Colonic mucosa (tissue), 4 donors: ENCODE data around the gene DKK2. TPM values are rescaled to one million over a fixed set of nuclear protein-coding genes. Genes with fewer than 3 reads are reported as not detected.

ENCODE experiments used
- DNase-seq: peaks from one replicate; pipeline ENCODE4 v3.0.0-alpha.2; 2020
- H3K27ac ChIP-seq: fragments of 200-600 bp; one replicate; pipeline ENCODE4 v1.8.0; 2021
- H3K27me3 ChIP-seq: fragments of 200-600 bp; one replicate; pipeline ENCODE4 v1.8.0; 2021
- H3K36me3 ChIP-seq: fragments of 200-600 bp; one replicate; pipeline ENCODE4 v1.8.0; 2021
- H3K4me1 ChIP-seq: fragments of 200-600 bp; one replicate; pipeline ENCODE4 v1.8.0; 2021; ENCODE audit warnings: mild to moderate bottlenecking
- H3K4me3 ChIP-seq: fragments of 200-600 bp; one replicate; pipeline ENCODE4 v1.8.0; 2021
- H3K9ac ChIP-seq, 2 donors: one replicate each; pipeline ENCODE4 v1.7.0; 2013; ENCODE audit warnings: control low read depth in 2 of 2, low read depth in 2 of 2, low read length in 2 of 2
- H3K9me3 ChIP-seq: fragments of 200-600 bp; one replicate; pipeline ENCODE4 v1.8.0; 2021
- intact Hi-C: fragments of 100-400 bp; cut with DNase I; formaldehyde crosslinking; loops from one replicate; pipeline ENCODE4 v1.14.1; 2022
- total RNA-seq, 2 donors: library from RNA; stranded (reverse); fragmentation: NEBNext Ultra II Directional in 1 of 2; extraction: Animal tissue kit (Norgen Biotek cat#: 25700) in 1 of 2; gene quantifications; one replicate each; pipeline ENCODE4 v1.2.1, GENCODE V29; 2021
- TF ChIP-seq, protein P1 (sequence below): fragments of 200-600 bp; IDR thresholded peaks from one replicate; pipeline ENCODE4 v1.8.0; 2022; ENCODE audit warnings: antibody characterized with exemption, mild to moderate bottlenecking
- donor health status: healthy.
- donor health status: DM: no; HTN: no; CAD: no.
- donor health status: DM: no; HTN: no; CAD: no.

The DKK2 gene
- total RNA-seq, 2 donors from 2014 or later = 0.56 TPM; not detected in 1

- Histone ChIP-seq H3K9ac (no peak overlapping the region), H3K27ac (no peak overlapping the region), H3K36me3 (no peaks in the 10 kb centered on the region), H3K27me3 (no peaks in the 10 kb centered on the region), H3K4me1 (no peaks in the 10 kb centered on the region), H3K9me3 (no peaks in the 10 kb centered on the region), H3K4me3 (no peak overlapping the region)
- TF ChIP-seq, protein P1, sequence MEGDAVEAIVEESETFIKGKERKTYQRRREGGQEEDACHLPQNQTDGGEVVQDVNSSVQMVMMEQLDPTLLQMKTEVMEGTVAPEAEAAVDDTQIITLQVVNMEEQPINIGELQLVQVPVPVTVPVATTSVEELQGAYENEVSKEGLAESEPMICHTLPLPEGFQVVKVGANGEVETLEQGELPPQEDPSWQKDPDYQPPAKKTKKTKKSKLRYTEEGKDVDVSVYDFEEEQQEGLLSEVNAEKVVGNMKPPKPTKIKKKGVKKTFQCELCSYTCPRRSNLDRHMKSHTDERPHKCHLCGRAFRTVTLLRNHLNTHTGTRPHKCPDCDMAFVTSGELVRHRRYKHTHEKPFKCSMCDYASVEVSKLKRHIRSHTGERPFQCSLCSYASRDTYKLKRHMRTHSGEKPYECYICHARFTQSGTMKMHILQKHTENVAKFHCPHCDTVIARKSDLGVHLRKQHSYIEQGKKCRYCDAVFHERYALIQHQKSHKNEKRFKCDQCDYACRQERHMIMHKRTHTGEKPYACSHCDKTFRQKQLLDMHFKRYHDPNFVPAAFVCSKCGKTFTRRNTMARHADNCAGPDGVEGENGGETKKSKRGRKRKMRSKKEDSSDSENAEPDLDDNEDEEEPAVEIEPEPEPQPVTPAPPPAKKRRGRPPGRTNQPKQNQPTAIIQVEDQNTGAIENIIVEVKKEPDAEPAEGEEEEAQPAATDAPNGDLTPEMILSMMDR = no peak
- no peak for DNase-seq
- intact Hi-C loops = no loop called here
Observed at GRCh38 chr4:106953036-106953705, 82.9 kb downstream of the DKK2 start.

GRCh38 chr4:106951891-106952290 lies 84.2 kb downstream of the DKK2 start:
- intact Hi-C loops = no loop called here
- no peak for DNase-seq
- H3K9ac ChIP-seq = no peak overlapping the region
- no peaks in the 10 kb centered on the region for H3K4me1 ChIP-seq
- no peak overlapping the region for H3K4me3 ChIP-seq
- no peaks in the 10 kb centered on the region for H3K27me3 ChIP-seq
- no peak overlapping the region for H3K27ac ChIP-seq
- TF ChIP-seq, protein P1 = no peak
- no peaks in the 10 kb centered on the region for H3K36me3 ChIP-seq
- no peaks in the 10 kb centered on the region for H3K9me3 ChIP-seq

DNA sequence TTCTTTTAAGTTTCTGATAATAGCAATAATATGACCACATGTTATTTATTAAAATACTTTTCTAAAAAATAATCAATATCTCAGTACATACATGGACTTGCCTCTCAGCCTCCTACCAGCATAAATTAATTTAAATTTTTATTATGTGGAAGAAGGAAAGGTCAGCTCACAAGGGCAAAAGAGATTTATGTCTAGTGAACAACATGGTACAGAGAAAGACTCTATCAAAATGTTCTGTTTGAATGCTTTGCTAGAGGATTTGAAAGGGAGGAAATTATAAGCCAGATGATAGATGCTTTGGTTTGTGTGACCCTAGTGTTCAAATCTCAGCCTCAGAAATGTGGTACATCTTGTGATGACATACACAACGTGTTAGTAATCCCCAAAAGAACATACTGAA lies 94.3 kb downstream of the DKK2 start:
- TF ChIP-seq, protein P1 = no peak

DNA sequence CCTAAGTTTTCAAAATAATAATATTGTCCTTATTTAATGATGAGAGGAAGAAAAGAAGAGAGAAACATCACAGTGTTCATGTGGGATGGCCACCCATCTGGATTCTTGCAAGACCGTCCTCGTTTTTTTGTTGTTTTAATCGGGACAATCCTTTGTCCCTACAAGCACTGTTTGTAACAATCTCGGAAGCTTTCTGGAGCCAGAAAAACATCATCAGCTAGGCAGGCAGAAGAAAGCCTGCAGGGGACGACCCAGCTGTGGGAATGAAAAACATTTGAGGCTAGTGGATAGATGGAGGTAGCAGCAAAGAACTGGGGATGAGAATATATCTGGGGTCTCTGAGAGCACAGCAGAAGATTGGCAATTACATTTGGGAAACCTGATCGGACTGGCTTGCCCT lies 105.6 kb downstream of the DKK2 start:
- TF ChIP-seq, protein P1 = no peak
- no peaks in the 10 kb centered on the region for H3K27me3 ChIP-seq
- H3K9me3 ChIP-seq = no peaks in the 10 kb centered on the region
- no peaks in the 10 kb centered on the region for H3K36me3 ChIP-seq
- DNase-seq = no peak
- H3K9ac ChIP-seq = no peak overlapping the region
- no peaks in the 10 kb centered on the region for H3K4me1 ChIP-seq
- H3K27ac ChIP-seq = no peak overlapping the region
- H3K4me3 ChIP-seq = no peak overlapping the region
- intact Hi-C loops = no loop called here

More for the DNA sequence above, 94.3 kb downstream of the DKK2 start:
- H3K4me1 ChIP-seq = no peaks in the 10 kb centered on the region
- H3K9ac ChIP-seq = no peak overlapping the region
- DNase-seq = no peak
- H3K27me3 ChIP-seq = no peaks in the 10 kb centered on the region
- no peak overlapping the region for H3K27ac ChIP-seq
- no peaks in the 10 kb centered on the region for H3K9me3 ChIP-seq
- intact Hi-C loops = no loop called here
- no peaks in the 10 kb centered on the region for H3K36me3 ChIP-seq
- H3K4me3 ChIP-seq = no peak overlapping the region

DNA sequence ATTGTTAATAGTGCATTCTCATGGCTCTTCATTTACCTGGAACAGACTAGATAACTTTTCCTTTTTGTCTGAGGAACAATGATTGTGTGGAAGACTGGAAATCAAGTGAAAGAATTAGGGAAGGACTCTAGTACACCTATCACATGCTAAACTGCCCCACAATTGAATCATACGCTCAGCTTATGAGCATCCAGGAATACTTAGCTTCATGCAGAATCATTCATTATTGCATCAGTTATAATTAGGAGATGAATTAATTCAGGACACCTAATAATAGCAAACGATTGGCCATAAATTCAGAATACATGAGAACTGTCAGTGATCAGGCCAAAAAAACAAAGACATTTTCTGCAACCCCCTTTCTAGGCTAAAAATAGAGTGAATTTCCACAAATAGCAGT lies 106.9 kb downstream of the DKK2 start:
- TF ChIP-seq, protein P1 = no peak
- H3K4me3 ChIP-seq = no peak overlapping the region
- H3K9ac ChIP-seq = no peak overlapping the region
- DNase-seq = no peak
- H3K9me3 ChIP-seq = no peaks in the 10 kb centered on the region
- H3K36me3 ChIP-seq = no peaks in the 10 kb centered on the region
- no peak overlapping the region for H3K27ac ChIP-seq
- no peaks in the 10 kb centered on the region for H3K27me3 ChIP-seq
- H3K4me1 ChIP-seq = no peaks in the 10 kb centered on the region
- intact Hi-C loops = no loop called here
